ENCODE data around the gene HPS4. TPM values are rescaled to one million over a fixed set of nuclear protein-coding genes. Genes with fewer than 3 reads are reported as not detected.
"Not testable (repeated sequence)": the region's sequence is repeated elsewhere in the genome, so short reads cannot be mapped to it uniquely, and the experiment has no call there.

Gene HPS4
- total RNA-seq, 2 experiments from 2014 or later, result 51.8 to 53.5 TPM

- intact Hi-C loops (cut with micrococcal nuclease), result no loop called here
- no peak for TF ChIP-seq CTCF (IDR thresholded peaks at IDR 0.05)
- Mint-ChIP-seq H3K36me3 (ENCODE audit: low read depth) (no peaks in the 10 kb centered on the region), H3K9me3 (no peaks in the 10 kb centered on the region), H3K27me3 (peaks cover 2% of the 10 kb centered on the region), H3K27ac (no peak overlapping the region), H3K4me3 (no peak overlapping the region), H3K4me1 (ENCODE audit: low read depth) (no peaks in the 10 kb centered on the region)
- ATAC-seq (no peak), DNase-seq (no peak)
- ChIA-PET POLR2A (no interaction called here), CTCF (interaction anchor here (1.2 to 2.3 kb wide), 4 partner anchors 14 to 49 kb away, joined by 3 to 8 read pairs (median 4); no protein-coding TSS in a partner anchor)
These were observed 66.8 kb downstream of the HPS4 start for GRCh38 chr22:26416670-26417276.

DNA sequence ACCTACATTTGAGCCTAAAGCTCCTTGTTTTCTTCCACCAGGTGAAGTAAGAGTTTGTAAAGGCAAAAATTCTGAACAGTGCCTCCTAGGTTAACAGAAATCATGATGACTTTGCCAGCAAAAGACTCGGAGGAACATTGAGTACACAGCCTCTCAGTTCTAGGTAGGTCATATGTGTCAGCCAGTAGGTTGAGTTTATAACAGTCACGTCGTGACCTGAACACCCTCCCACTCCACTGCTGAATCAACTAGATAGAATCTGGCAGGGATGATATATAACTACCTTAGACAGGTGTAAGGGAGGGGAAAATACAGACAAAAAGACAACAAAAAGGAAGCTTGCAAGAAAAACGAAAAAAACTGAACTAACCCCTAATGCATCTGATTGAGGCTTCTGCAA is 67.3 kb downstream of the HPS4 start:
- no peak for ATAC-seq
- H3K27me3 Mint-ChIP-seq, result peaks cover 2% of the 10 kb centered on the region
- intact Hi-C loops (cut with micrococcal nuclease), result no loop called here
- POLR2A ChIA-PET, result interaction anchor here (0.6 kb wide), 1 partner anchor 8 kb away, joined by 3 read pairs; no protein-coding TSS in a partner anchor
- H3K4me1 Mint-ChIP-seq (ENCODE audit: low read depth), result no peaks in the 10 kb centered on the region
- no peak overlapping the region for H3K27ac Mint-ChIP-seq
- H3K9me3 Mint-ChIP-seq, result no peaks in the 10 kb centered on the region
- H3K4me3 Mint-ChIP-seq, result no peak overlapping the region
- TF ChIP-seq CTCF (IDR thresholded peaks at IDR 0.05), result no peak
- no peaks in the 10 kb centered on the region for H3K36me3 Mint-ChIP-seq (ENCODE audit: low read depth)
- CTCF ChIA-PET, result interaction anchor here (1.5 to 2.3 kb wide), 3 partner anchors 15 to 48 kb away, joined by 3 to 8 read pairs (median 6); no protein-coding TSS in a partner anchor
- no peak for DNase-seq

DNA sequence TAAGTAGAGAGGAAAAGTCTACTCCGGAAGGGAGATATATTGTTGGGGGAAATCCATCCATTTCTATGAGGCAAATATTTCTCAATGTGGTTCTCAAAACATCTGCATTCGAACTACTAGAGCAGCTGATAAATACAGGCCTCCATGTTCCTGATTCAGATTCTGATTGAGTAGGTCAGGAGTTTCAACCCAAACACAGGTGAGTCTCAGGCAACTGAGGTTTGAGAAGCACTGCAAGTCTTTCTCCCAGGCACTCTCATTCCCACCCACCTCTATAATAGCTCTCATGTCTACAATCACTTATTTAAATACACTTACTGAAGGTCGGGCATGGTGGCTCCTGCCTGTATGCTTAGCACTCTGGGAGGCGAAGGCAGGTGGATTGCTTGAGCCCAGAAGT is 69.2 kb downstream of the HPS4 start:
- DNase-seq, result no peak
- no peak for ATAC-seq
- ChIA-PET CTCF (interaction anchor here (1.0 to 1.7 kb wide), 3 partner anchors 8 to 53 kb away, joined by 3 to 4 read pairs (median 3); no protein-coding TSS in a partner anchor), POLR2A (interaction anchor here (0.8 kb wide), 1 partner anchor 11 kb away, joined by 3 read pairs; no protein-coding TSS in a partner anchor)
- no peak for TF ChIP-seq CTCF (IDR thresholded peaks at IDR 0.05)
- Mint-ChIP-seq H3K9me3 (no peaks in the 10 kb centered on the region), H3K4me3 (no peak overlapping the region), H3K27me3 (peaks cover 2% of the 10 kb centered on the region), H3K27ac (no peak overlapping the region), H3K36me3 (ENCODE audit: low read depth) (no peaks in the 10 kb centered on the region), H3K4me1 (ENCODE audit: low read depth) (no peaks in the 10 kb centered on the region)
- intact Hi-C loops (cut with micrococcal nuclease), result no loop called here

GRCh38 chr22:26410386-26410785 is 73.2 kb downstream of the HPS4 start:
- POLR2A ChIA-PET, result interaction anchor here (1.0 to 1.3 kb wide), 2 partner anchors 14 to 18 kb away, joined by 4 read pairs; no protein-coding TSS in a partner anchor
- Mint-ChIP-seq H3K27me3 (peaks cover 2% of the 10 kb centered on the region), H3K27ac (no peak overlapping the region), H3K36me3 (ENCODE audit: low read depth) (no peaks in the 10 kb centered on the region), H3K9me3 (no peaks in the 10 kb centered on the region), H3K4me3 (no peak overlapping the region), H3K4me1 (ENCODE audit: low read depth) (no peaks in the 10 kb centered on the region)
- DNase-seq (no peak), ATAC-seq (no peak)
- CTCF ChIA-PET, result interaction anchor here (2.0 kb wide), 1 partner anchor 16 kb away, joined by 4 read pairs; no protein-coding TSS in a partner anchor
- intact Hi-C loops (cut with micrococcal nuclease), result no loop called here
- TF ChIP-seq CTCF (IDR thresholded peaks at IDR 0.05), result no peak

- Mint-ChIP-seq H3K4me3 (no peak overlapping the region), H3K36me3 (ENCODE audit: low read depth) (no peaks in the 10 kb centered on the region), H3K27ac (no peak overlapping the region), H3K4me1 (ENCODE audit: low read depth) (peaks cover under 1% of the 10 kb centered on the region), H3K27me3 (peaks cover 2% of the 10 kb centered on the region), H3K9me3 (no peaks in the 10 kb centered on the region)
- CTCF ChIA-PET, result interaction anchor here (2.0 kb wide), 1 partner anchor 15 kb away, joined by 4 read pairs; no protein-coding TSS in a partner anchor
- intact Hi-C loops (cut with micrococcal nuclease), result no loop called here
- no peak for TF ChIP-seq CTCF (IDR thresholded peaks at IDR 0.05)
- POLR2A ChIA-PET, result interaction anchor here (1.0 to 1.3 kb wide), 2 partner anchors 14 to 19 kb away, joined by 4 read pairs; no protein-coding TSS in a partner anchor
- ATAC-seq (no peak), DNase-seq (no peak)
These were observed 73.8 kb downstream of the HPS4 start for GRCh38 chr22:26409719-26410335.

- H3K9me3 Mint-ChIP-seq; POLR2A ChIA-PET; H3K27me3 Mint-ChIP-seq; DNase-seq; intact Hi-C loops (cut with micrococcal nuclease); H3K4me3 Mint-ChIP-seq; ATAC-seq; H3K36me3 Mint-ChIP-seq (ENCODE audit: low read depth); H3K27ac Mint-ChIP-seq; H3K4me1 Mint-ChIP-seq (ENCODE audit: low read depth): not testable (repeated sequence)
- CTCF ChIA-PET, result interaction anchor here (2.0 kb wide), 1 partner anchor 14 kb away, joined by 4 read pairs; no protein-coding TSS in a partner anchor
These were observed 74.9 kb downstream of the HPS4 start for GRCh38 chr22:26408562-26409220.
